ENCODE measurements around the gene RBM20.

Gene RBM20

GRCh38 chr10:110808123-110808522, 164.0 kb downstream of the RBM20 start:
- Histone ChIP-seq H3K27ac (ENCODE audit: low read depth, low read length) (no peak overlapping the region), H3K4me3 (ENCODE audit: low read depth, low read length) (no peak overlapping the region), H3K9ac (ENCODE audit: low read length) (no peak overlapping the region), H3K36me3 (ENCODE audit: control insufficient read depth, insufficient read depth, low read length) (no peaks in the 10 kb centered on the region), H3K4me1 (ENCODE audit: control insufficient read depth, insufficient read depth, low read length) (peaks cover 4% of the 10 kb centered on the region; the same call in 1 of the 2 replicates), H3K9me3 (ENCODE audit: control insufficient read depth, insufficient read depth, low read depth, low read length) (no peaks in the 10 kb centered on the region), H3K27me3 (ENCODE audit: control insufficient read depth, insufficient read depth, low read length) (no peaks in the 10 kb centered on the region)

GRCh38 chr10:110808615-110809014, 164.5 kb downstream of the RBM20 start:
- Histone ChIP-seq H3K9me3 (ENCODE audit: control insufficient read depth, insufficient read depth, low read depth, low read length) (no peaks in the 10 kb centered on the region), H3K27me3 (ENCODE audit: control insufficient read depth, insufficient read depth, low read length) (no peaks in the 10 kb centered on the region), H3K9ac (ENCODE audit: low read length) (no peak overlapping the region), H3K36me3 (ENCODE audit: control insufficient read depth, insufficient read depth, low read length) (no peaks in the 10 kb centered on the region), H3K4me3 (ENCODE audit: low read depth, low read length) (no peak overlapping the region), H3K27ac (ENCODE audit: low read depth, low read length) (no peak overlapping the region), H3K4me1 (ENCODE audit: control insufficient read depth, insufficient read depth, low read length) (peaks cover 4% of the 10 kb centered on the region; the same call in 1 of the 2 replicates)

DNA sequence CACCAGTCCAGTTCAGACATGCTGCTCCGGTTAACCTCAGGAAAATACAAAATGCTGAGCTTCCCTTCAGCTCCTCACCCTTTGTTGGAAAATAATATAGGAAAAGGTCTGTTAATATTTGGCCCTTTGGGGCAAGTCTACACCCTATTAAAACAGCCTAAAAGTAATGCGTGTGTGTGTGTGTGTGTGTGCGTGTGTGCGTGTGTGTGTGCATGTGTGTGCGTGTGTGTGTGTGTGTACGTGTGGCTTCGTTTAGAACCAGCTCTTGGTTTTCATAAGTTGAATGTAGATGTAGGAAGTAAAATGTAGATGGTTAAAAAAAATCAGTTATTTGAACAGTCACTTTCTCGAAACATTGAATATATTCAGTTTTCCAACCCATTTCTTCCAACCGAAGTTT, 166.5 kb downstream of the RBM20 start:
- Histone ChIP-seq H3K4me3 (ENCODE audit: low read depth, low read length) (no peak overlapping the region), H3K27ac (ENCODE audit: low read depth, low read length) (no peak overlapping the region), H3K4me1 (ENCODE audit: control insufficient read depth, insufficient read depth, low read length) (peaks cover 4% of the 10 kb centered on the region; the same call in 1 of the 2 replicates), H3K36me3 (ENCODE audit: control insufficient read depth, insufficient read depth, low read length) (no peaks in the 10 kb centered on the region), H3K9me3 (ENCODE audit: control insufficient read depth, insufficient read depth, low read depth, low read length) (no peaks in the 10 kb centered on the region), H3K9ac (ENCODE audit: low read length) (no peak overlapping the region), H3K27me3 (ENCODE audit: control insufficient read depth, insufficient read depth, low read length) (no peaks in the 10 kb centered on the region)

DNA sequence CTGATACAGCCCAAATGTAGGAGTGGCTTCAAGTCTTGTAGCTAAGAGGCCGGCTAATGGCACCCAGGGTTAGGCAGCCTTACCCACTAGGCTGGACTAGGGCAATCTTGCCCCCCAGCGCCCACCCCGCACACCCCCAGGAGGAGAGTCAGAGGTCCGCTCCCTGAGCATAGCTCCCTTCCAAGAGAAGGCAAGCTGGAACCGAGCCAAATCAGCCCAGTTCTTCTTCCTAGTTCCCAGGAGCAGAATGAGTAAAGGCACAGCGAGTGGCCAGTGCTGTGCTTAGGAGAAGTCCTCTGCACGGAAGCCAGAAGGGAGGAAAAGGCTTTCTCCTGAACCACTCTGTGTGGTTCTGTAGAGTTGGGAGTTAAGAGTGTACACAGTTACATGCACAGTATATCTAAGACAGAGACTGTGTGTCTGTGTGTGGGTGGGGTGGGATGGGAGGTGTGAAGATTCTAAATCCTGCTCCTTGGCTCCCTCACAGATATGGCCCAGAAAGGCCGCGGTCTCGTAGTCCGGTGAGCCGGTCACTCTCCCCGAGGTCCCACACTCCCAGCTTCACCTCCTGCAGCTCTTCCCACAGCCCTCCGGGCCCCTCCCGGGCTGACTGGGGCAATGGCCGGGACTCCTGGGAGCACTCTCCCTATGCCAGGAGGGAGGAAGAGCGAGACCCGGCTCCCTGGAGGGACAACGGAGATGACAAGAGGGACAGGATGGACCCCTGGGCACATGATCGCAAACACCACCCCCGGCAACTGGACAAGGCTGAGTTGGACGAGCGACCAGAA, 167.8 kb downstream of the RBM20 start:
- H3K9ac ChIP-seq (ENCODE audit: low read length) = no peak overlapping the region
- peaks cover 4% of the 10 kb centered on the region; the same call in 1 of the 2 replicates for H3K4me1 ChIP-seq (ENCODE audit: control insufficient read depth, insufficient read depth, low read length)

DNA sequence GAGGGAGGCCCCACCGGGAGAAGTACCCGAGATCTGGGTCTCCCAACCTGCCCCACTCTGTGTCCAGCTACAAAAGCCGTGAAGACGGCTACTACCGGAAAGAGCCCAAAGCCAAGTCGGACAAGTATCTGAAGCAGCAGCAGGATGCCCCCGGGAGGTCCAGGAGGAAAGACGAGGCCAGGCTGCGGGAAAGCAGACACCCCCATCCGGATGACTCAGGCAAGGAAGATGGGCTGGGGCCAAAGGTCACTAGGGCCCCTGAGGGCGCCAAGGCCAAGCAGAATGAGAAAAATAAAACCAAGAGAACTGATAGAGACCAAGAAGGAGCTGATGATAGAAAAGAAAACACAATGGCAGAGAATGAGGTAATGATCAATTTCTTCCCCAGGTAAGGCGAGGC, 168.4 kb downstream of the RBM20 start:
- Histone ChIP-seq H3K36me3 (ENCODE audit: control insufficient read depth, insufficient read depth, low read length) (no peaks in the 10 kb centered on the region), H3K27ac (ENCODE audit: low read depth, low read length) (no peak overlapping the region), H3K9me3 (ENCODE audit: control insufficient read depth, insufficient read depth, low read depth, low read length) (no peaks in the 10 kb centered on the region), H3K4me1 (ENCODE audit: control insufficient read depth, insufficient read depth, low read length) (peaks cover 4% of the 10 kb centered on the region; the same call in 1 of the 2 replicates), H3K27me3 (ENCODE audit: control insufficient read depth, insufficient read depth, low read length) (no peaks in the 10 kb centered on the region), H3K4me3 (ENCODE audit: low read depth, low read length) (no peak overlapping the region), H3K9ac (ENCODE audit: low read length) (no peak overlapping the region)

More for the DNA sequence above, 167.8 kb downstream of the RBM20 start:
- H3K36me3 ChIP-seq (ENCODE audit: control insufficient read depth, insufficient read depth, low read length) = no peaks in the 10 kb centered on the region
- H3K27me3 ChIP-seq (ENCODE audit: control insufficient read depth, insufficient read depth, low read length) = no peaks in the 10 kb centered on the region
- no peaks in the 10 kb centered on the region for H3K9me3 ChIP-seq (ENCODE audit: control insufficient read depth, insufficient read depth, low read depth, low read length)
- H3K4me3 ChIP-seq (ENCODE audit: low read depth, low read length) = no peak overlapping the region
- H3K27ac ChIP-seq (ENCODE audit: low read depth, low read length) = no peak overlapping the region

GRCh38 chr10:110813743-110814472, 169.8 kb downstream of the RBM20 start:
- no peak overlapping the region for H3K4me3 ChIP-seq (ENCODE audit: low read depth, low read length)
- H3K4me1 ChIP-seq (ENCODE audit: control insufficient read depth, insufficient read depth, low read length) = peaks cover 4% of the 10 kb centered on the region; the same call in 1 of the 2 replicates
- no peaks in the 10 kb centered on the region for H3K27me3 ChIP-seq (ENCODE audit: control insufficient read depth, insufficient read depth, low read length)
- no peaks in the 10 kb centered on the region for H3K9me3 ChIP-seq (ENCODE audit: control insufficient read depth, insufficient read depth, low read depth, low read length)
- no peak overlapping the region for H3K27ac ChIP-seq (ENCODE audit: low read depth, low read length)
- H3K36me3 ChIP-seq (ENCODE audit: control insufficient read depth, insufficient read depth, low read length) = no peaks in the 10 kb centered on the region
- no peak overlapping the region for H3K9ac ChIP-seq (ENCODE audit: low read length)

GRCh38 chr10:110815354-110816004, 171.3 kb downstream of the RBM20 start:
- Histone ChIP-seq H3K9me3 (ENCODE audit: control insufficient read depth, insufficient read depth, low read depth, low read length) (no peaks in the 10 kb centered on the region), H3K27ac (ENCODE audit: low read depth, low read length) (no peak overlapping the region), H3K36me3 (ENCODE audit: control insufficient read depth, insufficient read depth, low read length) (no peaks in the 10 kb centered on the region), H3K9ac (ENCODE audit: low read length) (no peak overlapping the region), H3K4me3 (ENCODE audit: low read depth, low read length) (no peak overlapping the region), H3K27me3 (ENCODE audit: control insufficient read depth, insufficient read depth, low read length) (no peaks in the 10 kb centered on the region), H3K4me1 (ENCODE audit: control insufficient read depth, insufficient read depth, low read length) (peaks cover 4% of the 10 kb centered on the region; the same call in 1 of the 2 replicates)

GRCh38 chr10:110817614-110818013, 173.5 kb downstream of the RBM20 start:
- no peaks in the 10 kb centered on the region for H3K9me3 ChIP-seq (ENCODE audit: control insufficient read depth, insufficient read depth, low read depth, low read length)
- H3K36me3 ChIP-seq (ENCODE audit: control insufficient read depth, insufficient read depth, low read length) = no peaks in the 10 kb centered on the region
- H3K9ac ChIP-seq (ENCODE audit: low read length) = no peak overlapping the region
- peaks cover 6% of the 10 kb centered on the region for H3K4me1 ChIP-seq (ENCODE audit: control insufficient read depth, insufficient read depth, low read length)
- H3K4me3 ChIP-seq (ENCODE audit: low read depth, low read length) = no peak overlapping the region
- no peaks in the 10 kb centered on the region for H3K27me3 ChIP-seq (ENCODE audit: control insufficient read depth, insufficient read depth, low read length)
- no peak overlapping the region for H3K27ac ChIP-seq (ENCODE audit: low read depth, low read length)

GRCh38 chr10:110818311-110819256, 174.4 kb downstream of the RBM20 start:
- no peaks in the 10 kb centered on the region for H3K36me3 ChIP-seq (ENCODE audit: control insufficient read depth, insufficient read depth, low read length)
- H3K4me1 ChIP-seq (ENCODE audit: control insufficient read depth, insufficient read depth, low read length) = peaks cover 15% of the 10 kb centered on the region
- no peak overlapping the region for H3K9ac ChIP-seq (ENCODE audit: low read length)
- H3K9me3 ChIP-seq (ENCODE audit: control insufficient read depth, insufficient read depth, low read depth, low read length) = no peaks in the 10 kb centered on the region
- no peaks in the 10 kb centered on the region for H3K27me3 ChIP-seq (ENCODE audit: control insufficient read depth, insufficient read depth, low read length)
- no peak overlapping the region for H3K27ac ChIP-seq (ENCODE audit: low read depth, low read length)
- H3K4me3 ChIP-seq (ENCODE audit: low read depth, low read length) = no peak overlapping the region

DNA sequence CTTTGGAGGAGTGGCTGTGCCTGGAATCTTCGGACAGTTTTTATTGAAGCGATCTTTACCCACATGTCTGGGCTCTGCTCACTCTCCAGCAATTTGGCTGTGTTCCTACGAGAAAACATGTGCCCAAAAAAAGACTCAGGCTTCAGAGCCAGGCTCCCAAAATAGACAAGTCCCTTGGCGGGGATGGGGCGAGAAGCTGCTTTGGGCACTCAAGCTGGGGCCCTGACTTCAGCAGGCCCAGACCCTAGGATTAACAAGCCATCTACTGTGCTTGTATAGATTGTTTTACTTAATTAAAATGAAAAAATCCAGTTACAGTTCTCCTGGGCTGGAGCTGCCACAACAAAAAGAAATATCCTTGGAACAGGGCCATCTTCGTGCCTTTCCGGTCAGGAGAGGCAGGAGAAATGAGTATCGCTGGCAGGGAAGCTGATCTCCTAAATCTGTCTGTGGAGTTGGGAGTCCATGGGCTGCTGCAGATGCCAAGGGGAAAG, 176.2 kb downstream of the RBM20 start:
- no peak overlapping the region for H3K27ac ChIP-seq (ENCODE audit: low read depth, low read length)
- peaks cover 15% of the 10 kb centered on the region for H3K4me1 ChIP-seq (ENCODE audit: control insufficient read depth, insufficient read depth, low read length)

More for the DNA sequence above, 176.2 kb downstream of the RBM20 start:
- Histone ChIP-seq H3K27me3 (ENCODE audit: control insufficient read depth, insufficient read depth, low read length) (no peaks in the 10 kb centered on the region), H3K9ac (ENCODE audit: low read length) (no peak overlapping the region), H3K9me3 (ENCODE audit: control insufficient read depth, insufficient read depth, low read depth, low read length) (no peaks in the 10 kb centered on the region), H3K4me3 (ENCODE audit: low read depth, low read length) (no peak overlapping the region), H3K36me3 (ENCODE audit: control insufficient read depth, insufficient read depth, low read length) (no peaks in the 10 kb centered on the region)

Measured in HUES6 (cell line).